ENCODE results near the gene RGS7. TPM values are rescaled to one million over a fixed set of nuclear protein-coding genes. Genes with fewer than 3 reads are reported as not detected.

The RGS7 gene
- polyA plus RNA-seq, 2 of the 4 experiments (the other 2 are of a cell fraction): 0.08 TPM; not detected in 1

GRCh38 chr1:241129207-241129960, 227.6 kb downstream of the RGS7 start (continued):
- no peak for TF ChIP-seq REST (IDR thresholded peaks at IDR 0.05)
- no peak for TF ChIP-seq MAFK (IDR thresholded peaks at IDR 0.05; ENCODE audit: partially characterized antibody)
- no peak for TF ChIP-seq EP300 (IDR thresholded peaks at IDR 0.05)

GRCh38 chr1:241125286-241125685, 231.7 kb downstream of the RGS7 start:
- no peak for FAIRE-seq
- 50% methylated on average over 2 of the region's 2 CpGs for WGBS (ENCODE audit: missing lambda C conversion rate)
- no peaks in the 10 kb centered on the region for H3K4me1 ChIP-seq
- ChIA-PET CTCF (no interaction called here), POLR2A (no interaction called here)
- no peaks in the 10 kb centered on the region for H3K9me3 ChIP-seq
- H3K4me3 ChIP-seq: no peak overlapping the region
- TF ChIP-seq FOSB (CRISPR knock-in tag; IDR thresholded peaks at IDR 0.05) (no peak), HES2 (IDR thresholded peaks at IDR 0.05) (no peak), TFCP2L1 (CRISPR knock-in tag; IDR thresholded peaks at IDR 0.05) (no peak), FOSL2 (IDR thresholded peaks at IDR 0.05) (no peak), FOSL2 (CRISPR knock-in tag; IDR thresholded peaks at IDR 0.05) (no peak), ZSCAN20 (CRISPR knock-in tag; IDR thresholded peaks at IDR 0.05) (no peak), GATA3 (IDR thresholded peaks at IDR 0.05; ENCODE audit: borderline replicate concordance) (no peak), ZC3H11A (IDR thresholded peaks at IDR 0.05) (no peak), NFE2L2 (conservative IDR thresholded peaks at IDR 0.05; ENCODE audit: low read length) (no peak), CBX2 (IDR thresholded peaks at IDR 0.05; ENCODE audit: borderline replicate concordance, low read depth) (no peak), ESRRA (IDR thresholded peaks at IDR 0.05; ENCODE audit: borderline replicate concordance, low read length) (no peak), ATOH8 (CRISPR knock-in tag; IDR thresholded peaks at IDR 0.05; ENCODE audit: low read depth) (no peak), HDAC2 (IDR thresholded peaks at IDR 0.05) (no peak)
- DNase-seq (ENCODE audit: low read depth in 1 of 2, low spot score in 1 of 2): no peak
- no peak for ATAC-seq
- no peak overlapping the region for H3K4me2 ChIP-seq
- no peak overlapping the region for H3K27ac ChIP-seq

GRCh38 chr1:241118049-241118448, 239.0 kb downstream of the RGS7 start:
- Histone ChIP-seq H3K4me2 (no peak overlapping the region), H3K9me3 (no peaks in the 10 kb centered on the region), H3K27ac (no peak overlapping the region), H3K4me3 (no peak overlapping the region), H3K4me1 (no peaks in the 10 kb centered on the region)
- CTCF ChIA-PET: no interaction called here
- ATAC-seq (no peak), FAIRE-seq (no peak), DNase-seq (ENCODE audit: low read depth in 1 of 2, low spot score in 1 of 2) (no peak)
- WGBS (ENCODE audit: missing lambda C conversion rate): 51% methylated on average over 3 of the region's 3 CpGs
- POLR2A ChIA-PET: no interaction called here
- TF ChIP-seq ZC3H11A (IDR thresholded peaks at IDR 0.05) (no peak), POLR2A (IDR thresholded peaks at IDR 0.05; ENCODE audit: low read length) (no peak), ATOH8 (CRISPR knock-in tag; IDR thresholded peaks at IDR 0.05; ENCODE audit: low read depth) (no peak), ZNF302 (CRISPR knock-in tag; IDR thresholded peaks at IDR 0.05) (no peak), PBX3 (IDR thresholded peaks at IDR 0.05) (no peak), HMGXB4 (CRISPR knock-in tag; IDR thresholded peaks at IDR 0.05; ENCODE audit: borderline replicate concordance) (no peak), MAFK (IDR thresholded peaks at IDR 0.05; ENCODE audit: partially characterized antibody) (no peak), JUNB (IDR thresholded peaks at IDR 0.05) (no peak), RARB (CRISPR knock-in tag; IDR thresholded peaks at IDR 0.05) (no peak), ESRRA (IDR thresholded peaks at IDR 0.05; ENCODE audit: borderline replicate concordance, low read length) (no peak), SMC3 (IDR thresholded peaks at IDR 0.05) (no peak), HOXB5 (CRISPR knock-in tag; IDR thresholded peaks at IDR 0.05) (no peak), HOXA7 (CRISPR knock-in tag; IDR thresholded peaks at IDR 0.05) (no peak), POLR2AphosphoS2 (conservative IDR thresholded peaks at IDR 0.05; ENCODE audit: low read length) (no peak), ELK1 (IDR thresholded peaks at IDR 0.05; ENCODE audit: low read depth, low read length) (no peak), CBX8 (IDR thresholded peaks at IDR 0.05) (no peak)
